Fibroblast of the conjunctiva (primary cell): ENCODE results near the gene EIF1AD.
A peak's percentile ranks its signal among the peaks of the same experiment; 100 is the strongest.

Experiments
- DNase-seq: peaks from one replicate; pipeline ENCODE4 v3.0.0-alpha.2; 2010; ENCODE audit warnings: low read depth

The EIF1AD gene

GRCh38 chr11:66004186-66004585 lies 2.2 kb upstream of the EIF1AD start:
- DNase-seq = no peak

DNA sequence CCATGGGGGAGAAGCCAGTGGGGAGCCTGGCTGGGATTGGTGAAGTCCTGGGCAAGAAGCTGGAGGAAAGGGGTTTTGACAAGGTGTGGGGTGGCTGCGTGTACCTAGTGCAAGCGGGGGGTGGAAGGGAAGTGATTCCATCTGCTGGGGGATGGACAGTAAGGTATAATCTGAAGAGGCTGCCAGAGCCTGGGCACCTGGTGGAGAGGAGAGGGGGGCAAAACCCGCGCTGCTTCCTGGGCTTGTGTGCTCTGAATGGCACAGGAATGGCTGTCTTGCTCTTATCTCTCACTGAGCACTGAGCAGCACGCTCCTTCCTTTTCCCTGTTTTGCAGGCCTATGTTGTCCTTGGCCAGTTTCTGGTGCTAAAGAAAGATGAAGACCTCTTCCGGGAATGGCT lies 1.3 kb upstream of the EIF1AD start:
- DNase-seq = no peak

- DNase-seq = peak; percentile 16
These were observed 780 bp upstream of the EIF1AD start for GRCh38 chr11:66002648-66003225.

DNA sequence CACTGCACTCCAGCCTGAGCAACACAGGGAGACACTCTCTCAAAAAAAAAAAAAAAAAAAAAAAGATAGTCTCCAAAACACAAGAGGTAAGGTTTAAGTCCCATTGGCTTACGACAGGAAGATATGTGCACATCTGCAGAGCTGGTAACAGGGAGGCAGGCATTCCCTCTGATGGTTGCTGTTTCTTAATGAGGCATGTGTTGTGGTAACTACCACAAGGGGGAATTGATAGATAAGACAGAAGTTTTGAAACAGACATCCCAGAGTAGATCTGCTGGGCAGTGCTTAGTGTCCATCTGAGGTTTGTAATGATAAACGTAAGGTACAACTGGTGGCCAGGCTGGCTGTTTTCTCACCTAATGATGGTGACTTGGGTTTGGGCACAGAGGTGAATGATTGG lies 4.7 kb downstream of the EIF1AD start:
- DNase-seq = no peak

DNA sequence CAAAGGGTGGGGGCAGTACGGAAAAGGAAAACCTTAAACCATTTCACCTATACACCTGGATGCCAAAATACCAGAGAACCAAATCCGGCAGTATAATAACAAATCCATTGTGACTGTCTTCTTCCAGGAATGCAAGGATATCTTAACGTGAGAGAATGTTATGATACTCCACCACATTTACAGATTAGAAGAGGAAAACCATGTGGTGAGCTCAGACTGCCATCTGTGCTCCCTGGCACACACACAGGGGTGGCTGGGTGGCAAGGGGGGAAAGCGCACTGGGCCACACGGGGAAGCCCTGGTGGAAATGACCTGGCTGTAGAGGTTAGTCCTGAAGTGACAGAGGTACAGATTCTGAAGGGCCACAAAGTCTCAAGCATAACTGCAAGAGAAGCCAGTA lies 9.9 kb downstream of the EIF1AD start:
- DNase-seq = no peak

- DNase-seq = peak; percentile 95
These were observed 13.0 kb downstream of the EIF1AD start for GRCh38 chr11:65988791-65989592.

GRCh38 chr11:65987336-65987735 lies 14.6 kb downstream of the EIF1AD start:
- DNase-seq = no peak

DNA sequence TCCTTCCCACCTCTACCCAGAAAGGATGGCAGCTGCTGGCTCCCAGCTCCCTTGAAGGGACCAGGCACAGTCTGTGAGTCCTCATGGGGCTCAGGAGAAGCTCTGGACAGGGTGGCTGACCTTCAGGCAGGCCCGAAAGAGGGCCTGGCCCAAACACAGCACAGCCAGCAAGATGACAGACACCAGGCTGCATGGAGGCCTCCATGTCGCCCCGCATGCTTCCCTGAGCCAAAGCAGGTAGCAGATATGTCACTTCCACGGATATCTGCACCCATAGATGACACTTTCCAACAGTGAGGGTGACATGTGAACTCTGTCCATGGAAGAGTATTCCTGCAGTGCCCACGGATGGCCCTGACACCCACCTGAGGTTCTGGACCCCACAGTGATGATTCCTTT lies 18.4 kb downstream of the EIF1AD start:
- no peak for DNase-seq

- no peak for DNase-seq
These were observed 19.0 kb downstream of the EIF1AD start for GRCh38 chr11:65982824-65983588.

GRCh38 chr11:65981972-65982823 lies 19.8 kb downstream of the EIF1AD start:
- DNase-seq = no peak

GRCh38 chr11:65981101-65981740 lies 20.7 kb downstream of the EIF1AD start:
- no peak for DNase-seq

DNA sequence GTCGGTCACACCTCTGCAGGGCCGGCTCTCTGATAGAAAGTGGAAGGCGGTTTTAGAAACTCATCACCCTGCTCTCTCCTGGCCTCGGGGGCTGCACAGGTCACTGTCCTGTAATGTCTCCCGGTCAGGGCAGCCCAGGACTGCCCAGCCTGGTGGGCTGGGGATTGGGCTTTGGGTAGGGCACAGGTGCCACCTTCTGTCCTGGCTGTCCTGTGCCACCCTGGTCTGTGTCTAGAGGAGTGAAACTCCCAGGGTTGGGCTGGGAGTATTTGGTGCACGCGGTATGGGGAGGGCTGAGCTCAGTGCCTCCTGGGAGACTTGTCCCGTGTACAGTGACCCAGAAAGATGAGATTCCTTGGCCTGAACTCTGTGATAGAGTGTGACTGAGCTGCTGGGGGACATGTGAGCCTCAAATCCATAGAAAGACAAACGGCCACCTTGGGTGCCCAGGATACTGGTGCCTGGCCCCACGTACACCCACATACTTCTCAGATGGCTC lies 22.6 kb downstream of the EIF1AD start:
- no peak for DNase-seq

DNA sequence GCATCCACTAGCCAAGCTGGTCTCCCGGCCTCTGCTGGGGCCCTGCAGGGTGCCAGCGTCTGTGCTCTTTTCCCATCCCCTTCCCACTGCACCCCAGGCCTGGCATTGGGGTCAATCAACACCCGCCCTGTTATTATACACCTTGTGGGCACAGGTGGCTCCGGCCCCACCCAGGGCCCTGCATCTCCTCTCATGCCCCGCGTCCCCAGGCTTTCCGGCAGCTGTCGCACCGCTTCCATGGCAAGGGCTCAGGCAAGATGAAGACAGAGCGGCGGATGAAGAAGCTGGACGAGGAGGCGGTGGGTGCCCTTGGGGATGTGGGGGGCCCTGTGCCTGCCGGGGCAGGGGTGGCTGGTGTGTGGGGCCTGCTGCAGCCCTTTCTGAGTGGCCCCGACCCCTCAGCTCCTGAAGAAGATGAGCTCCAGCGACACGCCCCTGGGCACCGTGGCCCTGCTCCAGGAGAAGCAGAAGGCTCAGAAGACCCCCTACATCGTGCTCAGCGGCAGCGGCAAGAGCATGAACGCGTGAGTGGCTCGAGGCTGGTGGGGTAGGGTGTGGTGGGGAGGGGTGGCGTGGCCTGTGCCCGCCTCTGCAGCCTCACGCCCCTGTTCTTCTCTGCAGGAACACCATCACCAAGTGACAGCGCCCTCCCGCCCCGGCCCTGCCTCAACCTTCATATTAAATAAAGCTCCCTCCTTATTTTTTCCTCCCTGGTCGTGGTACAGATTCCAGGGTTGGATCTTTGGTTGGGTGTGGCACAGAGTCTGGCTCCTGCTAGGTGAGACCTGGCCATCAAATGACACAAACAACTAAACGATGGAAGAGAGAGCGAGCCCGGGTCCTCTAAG lies 23.3 kb downstream of the EIF1AD start:
- DNase-seq = no peak

DNA sequence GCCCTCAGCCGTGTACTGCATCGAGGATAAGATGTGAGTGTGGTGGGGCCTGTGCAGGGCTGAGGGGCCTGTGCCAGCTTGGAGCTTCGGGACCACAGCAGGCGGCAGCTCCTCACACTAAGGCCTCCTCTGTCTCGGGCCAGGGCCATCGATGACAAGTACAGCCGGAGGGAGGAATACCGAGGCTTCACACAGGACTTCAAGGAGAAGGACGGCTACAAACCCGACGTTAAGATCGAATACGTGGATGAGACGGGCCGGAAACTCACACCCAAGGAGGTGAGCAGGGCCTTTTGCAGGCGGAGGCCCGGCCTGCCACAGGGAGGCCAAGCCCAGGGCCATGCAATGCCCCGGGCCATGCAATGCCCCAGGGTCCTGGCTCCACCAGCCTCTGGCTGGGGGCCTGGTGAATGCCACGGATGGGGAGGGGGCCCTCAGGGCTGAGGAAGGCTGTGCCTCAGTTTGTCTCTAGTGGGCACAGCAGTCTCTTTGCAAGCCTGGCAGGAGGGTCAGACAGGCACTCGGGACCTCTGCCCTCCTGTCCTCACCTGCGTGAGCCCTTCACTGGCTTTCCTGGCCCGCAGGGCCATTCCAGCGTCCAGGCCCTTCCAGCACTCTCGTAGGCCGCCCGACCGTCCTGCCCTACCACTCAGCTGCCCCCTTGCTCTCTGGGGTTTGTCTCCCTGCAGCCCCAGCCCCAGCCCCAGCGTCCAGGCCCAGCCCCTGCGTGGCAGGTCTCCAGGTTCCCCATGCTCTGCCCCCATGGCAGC lies 24.2 kb downstream of the EIF1AD start:
- DNase-seq = no peak

- no peak for DNase-seq
These were observed 25.5 kb downstream of the EIF1AD start for GRCh38 chr11:65976216-65977176.

DNA sequence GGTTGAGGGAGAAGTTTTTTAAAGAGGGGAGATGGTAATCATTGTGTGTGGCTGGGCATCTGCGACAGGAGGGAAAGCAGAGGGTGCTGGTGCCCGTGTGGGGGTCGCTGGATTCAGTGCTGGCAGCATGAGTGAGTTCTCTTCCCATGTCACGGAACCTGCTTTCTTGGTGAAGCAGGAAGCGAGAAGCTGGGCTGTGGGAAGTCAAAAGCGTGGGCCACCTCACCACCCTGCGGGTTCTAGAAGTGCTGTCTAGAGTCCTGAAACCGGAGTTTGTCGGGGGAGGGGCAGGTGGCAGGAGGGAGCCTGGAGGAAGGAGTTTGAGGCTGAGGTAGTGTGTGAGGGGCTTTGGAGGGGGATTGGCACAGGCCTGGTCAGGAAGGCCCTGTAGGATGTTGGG lies 26.2 kb downstream of the EIF1AD start:
- DNase-seq = no peak

- DNase-seq = no peak
These were observed 28.4 kb downstream of the EIF1AD start for GRCh38 chr11:65973439-65974110.

- no peak for DNase-seq
These were observed 29.8 kb downstream of the EIF1AD start for GRCh38 chr11:65972116-65972515.
